Fibroblast of lung (primary cell): ENCODE data around the gene PBX1. TPM values are rescaled to one million over a fixed set of nuclear protein-coding genes. Genes with fewer than 3 reads are reported as not detected.

ENCODE experiments used
- DNase-seq, 2 donors: peaks; one replicate each; pipeline versions ENCODE4 v3.0.0 to v3.0.0-alpha.2; 2010; ENCODE audit warnings: low read depth in 2 of 2
- H2AFZ ChIP-seq: 2 replicates; pipeline ENCODE4 v1.5.1; 2012; ENCODE audit warnings: low read length, control low read depth, inconsistent platforms
- H3K27ac ChIP-seq: 2 replicates; pipeline ENCODE4 v1.5.1; 2011; ENCODE audit warnings: low read length, control low read depth; ENCODE audit not compliant: insufficient read depth
- H3K27me3 ChIP-seq: 2 replicates; pipeline ENCODE4 v1.5.1; 2011; ENCODE audit warnings: mild to moderate bottlenecking, low read length; ENCODE audit not compliant: control insufficient read depth, insufficient read depth
- H3K36me3 ChIP-seq: 2 replicates; pipeline ENCODE4 v1.5.1; 2011; ENCODE audit warnings: low read length; ENCODE audit not compliant: control insufficient read depth, insufficient read depth
- H3K4me1 ChIP-seq: 2 replicates; pipeline ENCODE4 v1.5.1; 2011; ENCODE audit warnings: low read length; ENCODE audit not compliant: control insufficient read depth, insufficient read depth; ENCODE audit errors: extremely low read depth
- H3K4me2 ChIP-seq: 2 replicates; pipeline ENCODE4 v1.5.1; 2011; ENCODE audit warnings: low read length, control low read depth; ENCODE audit not compliant: insufficient read depth; ENCODE audit errors: extremely low read depth
- H3K4me3 ChIP-seq, 4 experiments: fragments of 200-600 bp in 1 of 4; sonication (generic) in 1 of 4; replicated peaks in 1 of 4; 2 replicates each; pipeline ENCODE4 v1.5.1; 2011 to 2016; ENCODE audit warnings: low read length in 4 of 4, low read depth in 3 of 4, mild to moderate bottlenecking in 3 of 4, control low read depth in 2 of 4, inconsistent platforms in 1 of 4, mixed read lengths in 1 of 4; ENCODE audit not compliant: insufficient read depth in 1 of 4; ENCODE audit errors: control extremely low read depth in 1 of 4
- H3K79me2 ChIP-seq: 2 replicates; pipeline ENCODE4 v1.5.1; 2012; ENCODE audit warnings: mild to moderate bottlenecking, low read length, inconsistent platforms; ENCODE audit not compliant: control insufficient read depth, insufficient read depth
- H3K9ac ChIP-seq: 2 replicates; pipeline ENCODE4 v1.5.1; 2011; ENCODE audit warnings: mild to moderate bottlenecking, low read length, control low read depth; ENCODE audit not compliant: insufficient read depth
- H3K9me3 ChIP-seq: 2 replicates; pipeline ENCODE4 v1.5.1; 2012; ENCODE audit warnings: low read depth, low read length; ENCODE audit not compliant: control insufficient read depth, insufficient read depth
- H4K20me1 ChIP-seq: 2 replicates; pipeline ENCODE4 v1.5.1; 2011; ENCODE audit warnings: low read length; ENCODE audit not compliant: control insufficient read depth, insufficient read depth; ENCODE audit errors: extremely low read depth
- EZH2 ChIP-seq: IDR thresholded peaks from 2 replicates; pipeline ENCODE4 v1.5.1; 2012; ENCODE audit warnings: low read length, control low read depth, mild to moderate bottlenecking; ENCODE audit errors: missing control alignments
- polyA plus RNA-seq, 2 donors: library from polyadenylated mRNA; depleted of rRNA in 1 of 2; stranded (reverse) in 1 of 2; unstranded in 1 of 2; fragments of >200 nt; gene quantifications; 2 replicates each; pipeline ENCODE4 v1.2.1, GENCODE V29; 2011 to 2012; ENCODE audit warnings: missing spikeins in 1 of 2
- total RNA-seq: library from RNA; depleted of rRNA; stranded (reverse); fragments of >200 nt; gene quantifications from 2 replicates; pipeline ENCODE4 v1.2.1, GENCODE V29; 2014
- TF ChIP-seq, protein P1 (sequence below), 2 donors: IDR thresholded peaks in 1 of 2; conservative IDR thresholded peaks in 1 of 2; 1 replicate in 1 of 2; 2 replicates in 1 of 2; pipeline ENCODE4 v1.5.1; 2011 to 2012; ENCODE audit warnings: low read length in 2 of 2, control low read depth in 1 of 2, inconsistent platforms in 1 of 2, low read depth in 1 of 2, mild to moderate bottlenecking in 1 of 2

Gene PBX1
- total and polyA plus RNA-seq, 2 donors (not counting 1 experiment from before 2014, with no cell fraction given), result 43.1 to 46.7 TPM

DNA sequence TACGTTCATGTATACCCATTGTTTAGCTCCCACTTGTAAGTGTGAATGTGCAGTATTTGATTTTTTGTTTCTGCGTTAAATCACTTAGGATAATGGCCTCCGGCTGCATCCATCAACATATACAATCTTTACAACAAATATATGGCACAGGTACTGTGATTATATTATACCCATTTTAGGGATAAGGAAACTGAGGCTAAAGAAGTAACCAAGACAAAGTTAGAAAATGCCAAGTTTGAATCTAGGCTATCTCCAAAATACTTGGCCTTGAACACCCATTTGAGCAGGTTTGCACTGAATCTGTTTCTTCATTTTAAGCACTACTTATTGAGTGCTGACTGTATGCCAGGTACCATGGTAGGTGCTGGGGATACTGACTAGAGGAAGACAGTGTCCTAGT is 149.6 kb downstream of the PBX1 start:
- peak overlapping the region; percentile 40 for H3K27ac ChIP-seq
- H3K4me2 ChIP-seq, result no peak overlapping the region
- no peaks in the 10 kb centered on the region for H3K79me2 ChIP-seq
- peaks cover 28% of the 10 kb centered on the region for H3K4me1 ChIP-seq
- H3K27me3 ChIP-seq, result no peaks in the 10 kb centered on the region
- no peak overlapping the region for H3K9ac ChIP-seq
- H4K20me1 ChIP-seq, result no peaks in the 10 kb centered on the region
- H3K9me3 ChIP-seq, result no peaks in the 10 kb centered on the region
- H3K4me3 ChIP-seq, result no peak overlapping the region
- H2AFZ ChIP-seq, result no peak overlapping the region
- no peak for TF ChIP-seq EZH2
- TF ChIP-seq, protein P1, sequence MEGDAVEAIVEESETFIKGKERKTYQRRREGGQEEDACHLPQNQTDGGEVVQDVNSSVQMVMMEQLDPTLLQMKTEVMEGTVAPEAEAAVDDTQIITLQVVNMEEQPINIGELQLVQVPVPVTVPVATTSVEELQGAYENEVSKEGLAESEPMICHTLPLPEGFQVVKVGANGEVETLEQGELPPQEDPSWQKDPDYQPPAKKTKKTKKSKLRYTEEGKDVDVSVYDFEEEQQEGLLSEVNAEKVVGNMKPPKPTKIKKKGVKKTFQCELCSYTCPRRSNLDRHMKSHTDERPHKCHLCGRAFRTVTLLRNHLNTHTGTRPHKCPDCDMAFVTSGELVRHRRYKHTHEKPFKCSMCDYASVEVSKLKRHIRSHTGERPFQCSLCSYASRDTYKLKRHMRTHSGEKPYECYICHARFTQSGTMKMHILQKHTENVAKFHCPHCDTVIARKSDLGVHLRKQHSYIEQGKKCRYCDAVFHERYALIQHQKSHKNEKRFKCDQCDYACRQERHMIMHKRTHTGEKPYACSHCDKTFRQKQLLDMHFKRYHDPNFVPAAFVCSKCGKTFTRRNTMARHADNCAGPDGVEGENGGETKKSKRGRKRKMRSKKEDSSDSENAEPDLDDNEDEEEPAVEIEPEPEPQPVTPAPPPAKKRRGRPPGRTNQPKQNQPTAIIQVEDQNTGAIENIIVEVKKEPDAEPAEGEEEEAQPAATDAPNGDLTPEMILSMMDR (conservative IDR thresholded peaks at IDR 0.05 in 1 of 2, IDR thresholded peaks at IDR 0.05 in 1 of 2; ENCODE audit: low read depth in 1 of 2, low read length in 2 of 2), result no peak
- no peaks in the 10 kb centered on the region for H3K36me3 ChIP-seq
- DNase-seq, result no peak

DNA sequence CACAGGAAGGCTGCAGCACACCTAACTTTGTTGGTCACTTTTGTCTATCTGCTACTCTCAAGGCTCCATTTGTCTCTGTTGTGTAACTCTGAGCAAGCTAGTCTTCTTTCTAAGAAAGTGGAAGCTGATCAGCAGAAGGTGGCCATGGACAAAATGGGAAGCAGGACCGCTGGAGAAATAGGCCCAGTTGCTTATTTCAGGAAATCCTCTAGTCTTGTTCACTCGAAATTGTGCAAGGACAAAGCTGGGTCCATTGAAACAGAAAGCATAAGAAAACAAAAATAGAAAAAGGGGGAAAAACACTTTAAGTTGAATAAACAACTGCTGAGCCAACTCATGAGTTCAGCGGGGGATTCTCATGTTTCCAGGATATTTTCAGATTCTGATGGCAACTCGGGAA is 150.1 kb downstream of the PBX1 start:
- Histone ChIP-seq H3K27me3 (no peaks in the 10 kb centered on the region), H2AFZ (no peak overlapping the region), H4K20me1 (no peaks in the 10 kb centered on the region), H3K36me3 (no peaks in the 10 kb centered on the region), H3K9ac (no peak overlapping the region), H3K27ac (peak overlapping the region; percentile 40), H3K4me1 (peaks cover 28% of the 10 kb centered on the region), H3K4me2 (no peak overlapping the region), H3K4me3 (no peak overlapping the region), H3K79me2 (no peaks in the 10 kb centered on the region), H3K9me3 (no peaks in the 10 kb centered on the region)
- TF ChIP-seq EZH2, result no peak
- TF ChIP-seq, protein P1 (conservative IDR thresholded peaks at IDR 0.05 in 1 of 2, IDR thresholded peaks at IDR 0.05 in 1 of 2; ENCODE audit: low read depth in 1 of 2, low read length in 2 of 2), result no peak
- DNase-seq, result peak in 1 of 2 donors; percentile 41

DNA sequence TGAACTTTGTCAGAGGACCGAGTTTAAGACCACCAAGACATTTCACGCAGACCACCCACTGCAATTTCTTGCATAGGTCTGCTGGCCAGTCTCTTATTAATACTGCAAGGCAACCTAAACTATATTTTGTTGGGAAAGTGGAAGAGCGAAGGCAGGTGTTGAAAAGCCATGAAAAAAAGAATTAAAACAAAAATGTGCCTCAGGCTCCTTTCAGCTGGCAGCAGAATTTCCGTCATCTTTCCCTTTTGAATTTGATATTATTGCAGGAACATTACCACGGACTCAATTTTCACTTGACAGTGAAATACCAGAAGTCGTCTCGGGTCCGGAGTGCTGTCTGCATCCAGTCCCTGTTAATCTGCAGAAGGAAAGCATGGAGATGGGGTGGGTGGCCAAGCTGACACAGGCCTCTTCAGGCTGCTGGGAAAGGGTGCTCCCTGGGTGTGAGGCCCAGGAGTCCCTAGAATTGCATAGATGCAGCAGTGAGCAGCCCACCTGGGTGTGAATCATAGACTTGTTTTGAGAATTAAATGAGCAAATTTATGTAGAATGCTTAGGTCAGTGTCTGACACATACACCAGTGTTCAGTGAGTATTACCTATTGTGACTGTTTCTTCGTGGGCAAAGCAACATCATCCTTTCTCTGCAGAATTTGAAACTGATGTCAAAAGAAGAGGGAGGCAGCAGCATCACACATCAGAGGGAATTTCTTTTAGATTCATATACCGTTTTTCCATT is 150.7 kb downstream of the PBX1 start:
- peaks cover 28% of the 10 kb centered on the region for H3K4me1 ChIP-seq
- H3K9ac ChIP-seq, result no peak overlapping the region
- H3K79me2 ChIP-seq, result no peaks in the 10 kb centered on the region
- peak in 1 of 2 donors; percentile 44 for DNase-seq
- H3K27ac ChIP-seq, result peak overlapping the region; percentile 40
- H3K36me3 ChIP-seq, result no peaks in the 10 kb centered on the region
- H4K20me1 ChIP-seq, result no peaks in the 10 kb centered on the region
- no peak overlapping the region for H3K4me2 ChIP-seq
- TF ChIP-seq, protein P1 (conservative IDR thresholded peaks at IDR 0.05 in 1 of 2, IDR thresholded peaks at IDR 0.05 in 1 of 2; ENCODE audit: low read depth in 1 of 2, low read length in 2 of 2), result no peak
- H3K9me3 ChIP-seq, result no peaks in the 10 kb centered on the region
- H2AFZ ChIP-seq, result no peak overlapping the region
- H3K4me3 ChIP-seq, result no peak overlapping the region
- no peaks in the 10 kb centered on the region for H3K27me3 ChIP-seq
